ENCODE measurements around the gene LRBA.

- no peak for TF ChIP-seq POLR2A (IDR thresholded peaks at IDR 0.05; ENCODE audit: low read depth)
- no peak for TF ChIP-seq CTCF (IDR thresholded peaks at IDR 0.05)
- no peak for TF ChIP-seq POLR2AphosphoS5 (IDR thresholded peaks at IDR 0.05)
- no peak for TF ChIP-seq EP300 (IDR thresholded peaks at IDR 0.05)
Measured at GRCh38 chr4:150589157-150589556, 425.9 kb downstream of the LRBA start.
